Measurements from ENCODE around the gene CDC25B. TPM values are rescaled to one million over a fixed set of nuclear protein-coding genes. Genes with fewer than 3 reads are reported as not detected.
A peak's percentile ranks its signal among the peaks of the same experiment; 100 is the strongest.

CDC25B gene
- total and polyA plus RNA-seq, 2 of the 13 experiments (the other 11 are each of a cell fraction or from before 2014, with no cell fraction given), result 14.5 to 19.4 TPM

- TF ChIP-seq ZNF503 (CRISPR knock-in tag; IDR thresholded peaks at IDR 0.05) (no peak), ARNT2 (CRISPR knock-in tag; IDR thresholded peaks at IDR 0.05; ENCODE audit: low read depth) (no peak; the same call in 1 of the 2 replicates), STAG1 (CRISPR knock-in tag; IDR thresholded peaks at IDR 0.05) (no peak), CBFB (CRISPR knock-in tag; IDR thresholded peaks at IDR 0.05) (no peak), SALL2 (CRISPR knock-in tag; IDR thresholded peaks at IDR 0.05) (peak; percentile 92), ARID3A (IDR thresholded peaks at IDR 0.05; ENCODE audit: low read depth, low read length) (no peak), MIER3 (CRISPR knock-in tag; IDR thresholded peaks at IDR 0.05; ENCODE audit: borderline replicate concordance) (peak; percentile 32; the same call in 1 of the 2 replicates), POLR2G (IDR thresholded peaks at IDR 0.05; ENCODE audit: low read depth, low read length) (no peak), GZF1 (CRISPR knock-in tag; IDR thresholded peaks at IDR 0.05) (no peak), ZBTB38 (CRISPR knock-in tag; IDR thresholded peaks at IDR 0.05) (no peak; the same call in 1 of the 2 replicates), ZNF619 (CRISPR knock-in tag; IDR thresholded peaks at IDR 0.05) (peak; percentile 73; the same call in 1 of the 2 replicates), PAX8 (CRISPR knock-in tag; IDR thresholded peaks at IDR 0.05; ENCODE audit: borderline replicate concordance) (no peak), U2AF2 (IDR thresholded peaks at IDR 0.05; ENCODE audit: low read depth, low read length) (no peak), CCAR2 (optimal IDR thresholded peaks at IDR 0.05; ENCODE audit: low read depth, low read length) (no peak), ZNF484 (CRISPR knock-in tag; IDR thresholded peaks at IDR 0.05; ENCODE audit: borderline replicate concordance, low read depth) (no peak), PHF8 (CRISPR knock-in tag; IDR thresholded peaks at IDR 0.05) (no peak), ZC3H13 (CRISPR knock-in tag; IDR thresholded peaks at IDR 0.05) (no peak), ZNF20 (CRISPR knock-in tag; IDR thresholded peaks at IDR 0.05) (no peak), MBNL3 (CRISPR knock-in tag; conservative IDR thresholded peaks at IDR 0.05) (no peak), ZNF235 (CRISPR knock-in tag; IDR thresholded peaks at IDR 0.05; ENCODE audit: borderline replicate concordance) (no peak), AHR (CRISPR knock-in tag; IDR thresholded peaks at IDR 0.05) (no peak; the same call in 1 of the 2 replicates), HOXA9 (CRISPR knock-in tag; IDR thresholded peaks at IDR 0.05; ENCODE audit: borderline replicate concordance) (no peak), ZNF589 (CRISPR knock-in tag; conservative IDR thresholded peaks at IDR 0.05) (no peak; the same call in 1 of the 2 replicates), AGO2 (optimal IDR thresholded peaks at IDR 0.05; ENCODE audit: low read depth, low read length) (peak; percentile 61), MIXL1 (CRISPR knock-in tag; IDR thresholded peaks at IDR 0.05) (no peak), CEBPB (IDR thresholded peaks at IDR 0.05; ENCODE audit: borderline replicate concordance, low read depth, low read length) (no peak), ZKSCAN1 (IDR thresholded peaks at IDR 0.05; ENCODE audit: low read length) (no peak), HMG20B (CRISPR knock-in tag; conservative IDR thresholded peaks at IDR 0.05) (no peak; the same call in 1 of the 2 replicates), GATAD1 (CRISPR knock-in tag; IDR thresholded peaks at IDR 0.05) (no peak), HNRNPK (IDR thresholded peaks at IDR 0.05; ENCODE audit: low read depth, low read length, poor library complexity, severe bottlenecking) (no peak), PHF5A (CRISPR knock-in tag; IDR thresholded peaks at IDR 0.05; ENCODE audit: low read depth, unreplicated experiment) (no peak)
Measured at GRCh38 chr20:3846378-3846739, 50.2 kb downstream of the CDC25B start (continued).

Data from HepG2 (cell line).